Chondrocyte (in vitro differentiated cells): Measurements from ENCODE around the gene SYTL3. TPM values are rescaled to one million over a fixed set of nuclear protein-coding genes. Genes with fewer than 3 reads are reported as not detected.

ENCODE experiments used
- DNase-seq: peaks from one replicate; pipeline ENCODE4 v3.0.0; 2021; ENCODE audit warnings: mixed read lengths, low spot score
- H3K27ac Mint-ChIP-seq: one replicate; pipeline ENCODE4 v1.8.0; 2021; ENCODE audit warnings: mild to moderate bottlenecking, moderate library complexity, mixed read lengths; ENCODE audit not compliant: unreplicated experiment
- H3K27me3 Mint-ChIP-seq: 2 replicates; pipeline ENCODE4 v1.8.0; 2021; ENCODE audit warnings: low read depth, mixed read lengths
- H3K36me3 Mint-ChIP-seq: 2 replicates; pipeline ENCODE4 v1.8.0; 2021; ENCODE audit warnings: low read depth, mixed read lengths
- H3K4me1 Mint-ChIP-seq: 2 replicates; pipeline ENCODE4 v1.8.0; 2021; ENCODE audit warnings: low read depth, mild to moderate bottlenecking, mixed read lengths
- H3K4me3 Mint-ChIP-seq: one replicate; pipeline ENCODE4 v1.8.0; 2021; ENCODE audit warnings: mild to moderate bottlenecking, moderate library complexity, mixed read lengths; ENCODE audit not compliant: unreplicated experiment
- H3K9me3 Mint-ChIP-seq: 2 replicates; pipeline ENCODE4 v1.8.0; 2021; ENCODE audit warnings: low read depth, mixed read lengths
- CTCF ChIP-seq: fragments of 200-600 bp; sonication (generic); IDR thresholded peaks from 2 replicates; pipeline ENCODE4 v1.5.0; 2021; ENCODE audit warnings: antibody characterized with exemption, mild to moderate bottlenecking, moderate library complexity
- total RNA-seq: library from RNA; stranded (reverse); gene quantifications from 3 replicates; pipeline ENCODE4 v1.2.1, GENCODE V29; 2021

SYTL3 gene
- total RNA-seq, 1 donor from 2014 or later, result 1.4 TPM

- no peak for TF ChIP-seq CTCF
- Mint-ChIP-seq H3K27ac (no peak overlapping the region), H3K9me3 (no peaks in the 10 kb centered on the region), H3K4me1 (peaks cover 5% of the 10 kb centered on the region), H3K27me3 (no peaks in the 10 kb centered on the region), H3K36me3 (peaks cover 52% of the 10 kb centered on the region), H3K4me3 (no peak overlapping the region)
- DNase-seq, result no peak
Observed at GRCh38 chr6:158774717-158775449, 125.0 kb downstream of the SYTL3 start.

- Mint-ChIP-seq H3K27ac (no peak overlapping the region), H3K4me1 (peaks cover 5% of the 10 kb centered on the region), H3K9me3 (no peaks in the 10 kb centered on the region), H3K36me3 (peaks cover 42% of the 10 kb centered on the region), H3K27me3 (no peaks in the 10 kb centered on the region), H3K4me3 (no peak overlapping the region)
- DNase-seq, result no peak
- no peak for TF ChIP-seq CTCF
Observed at GRCh38 chr6:158775832-158776231, 126.0 kb downstream of the SYTL3 start.

- no peaks in the 10 kb centered on the region for H3K9me3 Mint-ChIP-seq
- no peak for TF ChIP-seq CTCF
- no peak overlapping the region for H3K4me3 Mint-ChIP-seq
- H3K4me1 Mint-ChIP-seq, result peaks cover 5% of the 10 kb centered on the region
- DNase-seq, result no peak
- peaks cover 36% of the 10 kb centered on the region for H3K36me3 Mint-ChIP-seq
- no peaks in the 10 kb centered on the region for H3K27me3 Mint-ChIP-seq
- no peak overlapping the region for H3K27ac Mint-ChIP-seq
Observed at GRCh38 chr6:158776737-158777136, 126.9 kb downstream of the SYTL3 start.

GRCh38 chr6:158777510-158777909 lies 127.7 kb downstream of the SYTL3 start:
- Mint-ChIP-seq H3K36me3 (peaks cover 36% of the 10 kb centered on the region), H3K9me3 (no peaks in the 10 kb centered on the region), H3K4me3 (no peak overlapping the region), H3K4me1 (peaks cover 5% of the 10 kb centered on the region), H3K27ac (no peak overlapping the region), H3K27me3 (no peaks in the 10 kb centered on the region)
- DNase-seq, result no peak
- no peak for TF ChIP-seq CTCF

- Mint-ChIP-seq H3K4me3 (no peak overlapping the region), H3K9me3 (no peaks in the 10 kb centered on the region), H3K27me3 (no peaks in the 10 kb centered on the region), H3K36me3 (peaks cover 39% of the 10 kb centered on the region), H3K4me1 (peaks cover 5% of the 10 kb centered on the region), H3K27ac (no peak overlapping the region)
- no peak for DNase-seq
- TF ChIP-seq CTCF, result no peak
Observed at GRCh38 chr6:158778005-158778527, 128.2 kb downstream of the SYTL3 start.
